Hepatocyte (in vitro differentiated cells): ENCODE measurements around the gene SYNDIG1.

Experiments used
- CTCF ChIP-seq: fragments of 200-600 bp; sonication (generic); IDR thresholded peaks from 2 replicates; pipeline ENCODE4 v1.5.1; 2016; ENCODE audit warnings: antibody characterized with exemption, mild to moderate bottlenecking; ENCODE audit not compliant: poor library complexity
- EZH2 ChIP-seq: fragments of 200-600 bp; sonication (generic); IDR thresholded peaks from 2 replicates; pipeline ENCODE4 v1.6.1; 2016; ENCODE audit warnings: antibody characterized with exemption, mild to moderate bottlenecking, borderline replicate concordance

- TF ChIP-seq CTCF: no peak
- TF ChIP-seq EZH2: peak; percentile 3
Observed at GRCh38 chr20:24469894-24470745, 691 bp downstream of the SYNDIG1 start.
